ENCODE results near the gene ZFYVE9. TPM values are rescaled to one million over a fixed set of nuclear protein-coding genes. Genes with fewer than 3 reads are reported as not detected.

The ZFYVE9 gene
- total RNA-seq, 1 experiment from 2014 or later: 19.6 TPM

- ChIA-PET POLR2A (no interaction called here), CTCF (no interaction called here)
- H3K4me3 Mint-ChIP-seq: no peak overlapping the region
- H3K36me3 Mint-ChIP-seq: peaks cover 10% of the 10 kb centered on the region
- TF ChIP-seq OVOL2 (CRISPR knock-in tag; IDR thresholded peaks at IDR 0.05; ENCODE audit: borderline replicate concordance): no peak
- no peak for TF ChIP-seq ZNF232 (CRISPR knock-in tag; IDR thresholded peaks at IDR 0.05)
- TF ChIP-seq SOX15 (CRISPR knock-in tag; IDR thresholded peaks at IDR 0.05): no peak
- TF ChIP-seq SMAD4 (CRISPR knock-in tag; IDR thresholded peaks at IDR 0.05): no peak
- TF ChIP-seq CREB1 (CRISPR knock-in tag; IDR thresholded peaks at IDR 0.05): no peak
- no peak for TF ChIP-seq MLX (CRISPR knock-in tag; IDR thresholded peaks at IDR 0.05)
- no peak for TF ChIP-seq ZBTB43 (CRISPR knock-in tag; IDR thresholded peaks at IDR 0.05)
- no peak for TF ChIP-seq RORB (CRISPR knock-in tag; IDR thresholded peaks at IDR 0.05)
- no peak for TF ChIP-seq AFF4 (CRISPR knock-in tag; IDR thresholded peaks at IDR 0.05; ENCODE audit: borderline replicate concordance)
- TF ChIP-seq EMX1 (CRISPR knock-in tag; IDR thresholded peaks at IDR 0.05): no peak
- TF ChIP-seq ZNF317 (CRISPR knock-in tag; IDR thresholded peaks at IDR 0.05; ENCODE audit: borderline replicate concordance, low read depth): no peak
- TF ChIP-seq FOXK1 (CRISPR knock-in tag; IDR thresholded peaks at IDR 0.05): no peak
- no peak for TF ChIP-seq SMAD3 (CRISPR knock-in tag; IDR thresholded peaks at IDR 0.05; ENCODE audit: borderline replicate concordance)
- no peak for TF ChIP-seq AR (CRISPR knock-in tag; IDR thresholded peaks at IDR 0.05)
- TF ChIP-seq, protein P1, sequence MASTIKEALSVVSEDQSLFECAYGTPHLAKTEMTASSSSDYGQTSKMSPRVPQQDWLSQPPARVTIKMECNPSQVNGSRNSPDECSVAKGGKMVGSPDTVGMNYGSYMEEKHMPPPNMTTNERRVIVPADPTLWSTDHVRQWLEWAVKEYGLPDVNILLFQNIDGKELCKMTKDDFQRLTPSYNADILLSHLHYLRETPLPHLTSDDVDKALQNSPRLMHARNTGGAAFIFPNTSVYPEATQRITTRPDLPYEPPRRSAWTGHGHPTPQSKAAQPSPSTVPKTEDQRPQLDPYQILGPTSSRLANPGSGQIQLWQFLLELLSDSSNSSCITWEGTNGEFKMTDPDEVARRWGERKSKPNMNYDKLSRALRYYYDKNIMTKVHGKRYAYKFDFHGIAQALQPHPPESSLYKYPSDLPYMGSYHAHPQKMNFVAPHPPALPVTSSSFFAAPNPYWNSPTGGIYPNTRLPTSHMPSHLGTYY (CRISPR knock-in tag; IDR thresholded peaks at IDR 0.05): no peak
- ATAC-seq: no peak
- no peak overlapping the region for H3K27ac Mint-ChIP-seq
- no peaks in the 10 kb centered on the region for H3K27me3 Mint-ChIP-seq (ENCODE audit: low read depth)
- no peaks in the 10 kb centered on the region for H3K9me3 Mint-ChIP-seq
- DNase-seq (ENCODE audit: low spot score): no peak
- peaks cover 8% of the 10 kb centered on the region for H3K4me1 Mint-ChIP-seq
Measured at GRCh38 chr1:52334906-52335528, 193.1 kb downstream of the ZFYVE9 start.

- no peak overlapping the region for H3K27ac Mint-ChIP-seq
- no peak for ATAC-seq
- no peak overlapping the region for H3K4me3 Mint-ChIP-seq
- H3K36me3 Mint-ChIP-seq: peaks cover 10% of the 10 kb centered on the region
- ChIA-PET POLR2A (no interaction called here), CTCF (no interaction called here)
- H3K27me3 Mint-ChIP-seq (ENCODE audit: low read depth): no peaks in the 10 kb centered on the region
- peaks cover 8% of the 10 kb centered on the region for H3K4me1 Mint-ChIP-seq
- no peak for DNase-seq (ENCODE audit: low spot score)
- no peaks in the 10 kb centered on the region for H3K9me3 Mint-ChIP-seq
- TF ChIP-seq NR1H2 (CRISPR knock-in tag; IDR thresholded peaks at IDR 0.05) (no peak), GRHL2 (CRISPR knock-in tag; IDR thresholded peaks at IDR 0.05; ENCODE audit: insufficient replicate concordance, severe bottlenecking) (no peak), MYBL2 (CRISPR knock-in tag; IDR thresholded peaks at IDR 0.05) (no peak), ZNF219 (CRISPR knock-in tag; IDR thresholded peaks at IDR 0.05; ENCODE audit: borderline replicate concordance) (no peak), MXD4 (CRISPR knock-in tag; IDR thresholded peaks at IDR 0.05; ENCODE audit: borderline replicate concordance) (no peak), CDX4 (CRISPR knock-in tag; IDR thresholded peaks at IDR 0.05; ENCODE audit: borderline replicate concordance) (no peak), CREM (CRISPR knock-in tag; IDR thresholded peaks at IDR 0.05) (no peak), ZBTB43 (CRISPR knock-in tag; IDR thresholded peaks at IDR 0.05) (no peak)
Measured at GRCh38 chr1:52337439-52337838, 195.6 kb downstream of the ZFYVE9 start.

Measured in WTC11 (cell line).